GM18867 (cell line): ENCODE results near the gene SUCLG2.
"Not testable (repeated sequence)": the region's sequence is repeated elsewhere in the genome, so short reads cannot be mapped to it uniquely, and the experiment has no call there.

ENCODE experiments used
- ATAC-seq: cut with Tn5 transposase; IDR thresholded peaks from one replicate; pipeline ENCODE4 v1.9.1; 2021; ENCODE audit warnings: mild to moderate bottlenecking, moderate library complexity; ENCODE audit not compliant: unreplicated experiment

Gene SUCLG2

DNA sequence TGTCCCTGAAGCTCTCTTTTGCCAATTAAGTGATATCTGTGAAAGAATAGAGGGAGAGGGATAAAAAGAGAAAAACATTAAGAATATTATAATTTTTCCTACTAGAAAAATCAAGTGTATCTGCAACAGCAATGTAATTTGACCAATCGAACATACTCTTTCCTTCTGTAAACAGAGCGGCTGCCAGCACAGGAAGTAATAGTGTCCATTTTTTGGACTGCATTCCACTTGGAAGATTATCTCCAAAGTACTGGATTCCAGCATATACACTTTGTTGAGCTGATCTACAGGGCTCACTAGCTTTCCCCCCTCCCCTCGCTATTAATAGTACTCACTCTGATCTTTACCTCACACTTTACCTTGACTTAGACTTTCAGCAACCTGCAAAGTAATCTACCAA, 90.4 kb downstream of the SUCLG2 start:
- no peak for ATAC-seq

- ATAC-seq: no peak
These were observed 92.6 kb downstream of the SUCLG2 start for GRCh38 chr3:67561667-67562394.

DNA sequence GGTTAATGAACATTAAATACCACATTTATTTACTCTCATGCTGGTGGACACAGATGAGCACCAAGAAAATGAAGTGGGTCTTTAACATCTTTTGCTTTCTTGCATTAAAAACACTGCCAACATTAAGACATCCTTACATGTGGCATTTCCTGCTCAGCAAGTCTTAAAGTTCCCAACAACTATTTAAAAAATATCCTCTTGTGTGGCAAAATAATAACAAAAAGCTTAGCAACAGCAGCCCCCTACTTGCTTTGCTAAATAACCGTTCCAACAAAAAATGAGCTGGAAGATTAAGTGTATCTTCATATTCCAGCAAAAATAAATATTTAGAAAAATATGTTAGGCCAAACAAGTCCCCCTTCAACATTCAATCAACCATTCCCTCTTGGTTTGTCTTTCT, 93.1 kb downstream of the SUCLG2 start:
- ATAC-seq: no peak

GRCh38 chr3:67559029-67559605, 95.3 kb downstream of the SUCLG2 start:
- no peak for ATAC-seq

GRCh38 chr3:67558426-67558825, 96.0 kb downstream of the SUCLG2 start:
- no peak for ATAC-seq

- no peak for ATAC-seq
These were observed 96.5 kb downstream of the SUCLG2 start for GRCh38 chr3:67557848-67558355.

DNA sequence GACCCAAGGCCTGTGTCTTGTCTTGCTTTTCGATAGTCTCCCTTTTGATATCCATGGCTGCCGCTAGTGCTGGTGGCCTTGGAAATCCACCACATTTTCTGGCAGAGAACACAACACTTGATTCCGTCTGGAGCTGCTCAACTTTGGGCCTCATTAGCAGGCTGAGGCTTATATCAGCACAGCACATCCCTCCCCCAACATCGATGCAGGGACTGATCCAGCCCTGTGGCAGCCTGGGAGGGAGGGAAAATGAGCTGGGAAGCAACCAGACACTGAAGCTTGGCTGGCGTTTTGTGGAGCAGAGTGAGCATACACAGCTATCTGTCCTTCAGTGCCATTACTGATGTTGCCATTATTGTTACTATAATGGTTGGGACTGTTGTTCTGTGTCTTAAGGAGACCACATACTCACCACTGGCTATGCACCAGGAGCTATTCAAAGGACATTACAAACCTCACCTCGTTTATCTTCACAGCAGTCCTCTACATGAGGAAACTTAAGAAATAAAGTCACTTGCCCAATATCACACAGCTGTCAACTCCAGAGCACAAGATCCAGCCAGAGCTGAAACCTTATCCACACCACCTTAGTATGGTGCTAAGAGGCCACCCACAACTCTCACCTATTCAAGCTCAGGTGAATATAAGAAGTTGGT, 102.9 kb downstream of the SUCLG2 start:
- ATAC-seq: no peak

DNA sequence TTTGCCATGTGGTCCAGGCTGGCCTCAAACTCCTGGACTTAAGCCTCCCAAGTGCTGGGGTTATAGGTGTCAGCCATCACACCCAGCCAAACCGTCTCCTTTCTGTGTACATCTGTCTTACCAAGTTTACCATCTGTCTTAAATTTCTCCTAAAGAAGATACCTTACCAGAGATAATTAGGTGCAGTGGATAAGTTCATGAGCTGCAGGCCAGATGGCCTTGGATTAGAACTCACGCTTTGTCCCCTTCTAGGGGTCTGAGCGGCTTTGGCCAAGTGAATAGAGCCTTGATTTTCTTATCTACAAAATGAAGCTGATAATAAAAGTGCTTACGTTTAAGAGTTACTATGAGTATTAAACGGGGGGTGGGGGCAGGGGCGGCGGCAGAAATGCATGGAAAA, 103.9 kb downstream of the SUCLG2 start:
- ATAC-seq: no peak

- not testable (repeated sequence) for ATAC-seq
These were observed 111.7 kb downstream of the SUCLG2 start for GRCh38 chr3:67542502-67543250.

DNA sequence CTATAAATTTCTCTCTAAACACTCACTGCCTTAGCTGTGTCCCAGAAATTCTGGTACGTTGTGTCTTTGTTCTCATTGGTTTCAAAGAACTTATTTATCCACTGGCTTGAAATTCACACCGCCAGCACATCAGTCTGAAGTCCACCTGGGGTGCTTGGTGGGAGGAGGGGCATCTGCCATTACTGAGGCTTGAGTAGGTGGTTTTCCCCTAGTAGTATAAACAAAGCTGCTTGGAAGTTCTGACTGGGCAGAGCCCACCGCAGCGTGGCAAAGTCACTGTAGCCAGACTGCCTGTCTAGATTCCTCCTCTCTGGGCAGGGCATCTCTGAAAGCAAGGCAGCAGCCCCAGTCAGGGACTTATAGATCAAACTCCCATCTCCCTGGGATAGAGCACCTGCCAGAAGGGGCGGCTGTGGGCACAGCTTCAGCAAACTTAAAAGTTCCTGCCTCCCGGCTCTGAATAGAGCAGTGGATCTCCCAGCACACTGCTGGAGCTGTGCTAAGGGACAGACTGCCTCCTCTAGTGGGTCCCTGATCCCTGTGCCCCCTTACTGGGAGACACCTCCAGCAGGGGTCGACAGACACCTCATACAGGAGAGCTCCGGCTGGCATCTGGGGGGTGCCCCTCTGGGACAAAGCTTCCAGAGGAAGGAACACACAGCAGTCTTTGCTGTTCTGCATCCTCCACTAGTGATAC, 114.1 kb downstream of the SUCLG2 start:
- no peak for ATAC-seq

DNA sequence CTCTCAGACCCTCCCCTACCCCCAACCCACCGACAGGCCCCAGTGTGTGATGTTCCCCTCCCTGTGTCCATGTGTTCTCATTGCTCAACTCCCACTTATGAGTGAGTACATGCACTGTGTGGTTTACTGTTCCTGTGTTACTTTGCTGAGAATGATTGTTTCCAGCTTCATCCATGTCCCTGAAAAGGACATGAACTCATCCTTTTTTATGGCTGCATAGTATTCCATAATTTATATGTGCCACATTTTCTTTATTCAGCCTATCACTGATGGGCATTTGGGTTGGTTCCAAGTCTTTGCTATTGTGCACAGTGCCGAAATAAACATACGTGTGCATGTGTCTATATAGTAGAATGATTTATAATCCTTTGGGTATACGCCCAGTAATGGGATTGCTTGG, 117.2 kb downstream of the SUCLG2 start:
- not testable (repeated sequence) for ATAC-seq

DNA sequence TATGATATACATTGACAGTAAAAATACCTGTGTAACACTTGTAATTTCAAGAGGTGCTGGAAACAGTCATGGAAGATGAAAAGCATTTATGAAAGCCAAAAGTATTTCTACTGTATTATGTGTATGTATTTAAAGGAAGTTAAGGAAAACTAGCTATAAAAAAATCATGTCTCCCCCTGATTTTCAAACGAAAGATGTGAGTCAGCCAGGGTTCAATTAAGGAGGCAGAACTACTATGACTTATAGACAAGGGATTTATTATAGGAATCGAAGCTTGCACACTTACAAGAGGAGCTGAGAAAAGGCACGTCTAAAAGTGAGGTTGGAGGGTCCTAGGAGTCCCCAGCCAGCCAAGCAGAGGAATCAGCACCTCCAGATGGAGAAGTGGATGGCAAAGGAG, 119.4 kb downstream of the SUCLG2 start:
- no peak for ATAC-seq

GRCh38 chr3:67534594-67534993, 119.8 kb downstream of the SUCLG2 start:
- ATAC-seq: no peak

DNA sequence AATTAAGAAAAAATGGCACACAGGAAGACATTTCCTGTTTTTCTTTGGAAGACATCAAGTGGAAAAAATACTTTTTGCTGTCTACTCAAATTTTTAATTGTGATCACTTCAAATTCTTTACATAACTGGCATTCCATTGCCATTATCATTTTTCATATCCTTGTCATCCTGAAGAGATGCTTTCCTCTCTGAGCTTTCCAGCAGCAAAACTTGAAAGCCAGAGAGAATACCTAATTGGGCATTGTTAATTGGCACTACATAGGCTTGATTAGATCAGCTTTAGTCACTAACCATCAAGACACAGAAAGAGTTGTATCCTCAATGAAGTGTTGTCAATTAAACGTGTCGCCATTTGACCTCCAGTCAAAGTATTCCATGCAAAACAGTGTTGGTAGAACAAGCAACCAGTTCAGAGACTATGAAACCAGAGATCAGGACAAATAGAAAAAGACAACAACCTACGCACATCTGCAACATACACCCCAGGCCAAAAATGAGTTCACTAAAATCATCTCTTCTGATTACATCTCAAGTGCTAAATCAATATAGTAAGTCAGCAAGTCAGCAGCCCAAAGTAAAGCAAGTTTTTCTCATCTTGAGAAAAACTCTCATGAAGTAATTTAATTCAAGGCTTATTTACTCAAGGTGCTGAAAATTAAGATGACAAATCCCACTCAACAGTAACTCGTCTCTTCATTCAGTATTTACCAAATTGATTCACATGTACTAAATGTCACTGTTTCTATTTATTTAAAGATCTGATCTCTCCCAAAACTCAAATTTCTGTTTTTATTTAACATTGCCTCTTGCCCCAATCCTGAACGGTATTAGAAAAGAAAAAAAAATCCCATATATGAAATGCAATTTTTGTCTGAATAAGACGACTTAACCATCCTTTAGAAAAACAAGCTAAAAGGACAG, 123.0 kb downstream of the SUCLG2 start:
- ATAC-seq: no peak

- no peak for ATAC-seq
These were observed 124.5 kb downstream of the SUCLG2 start for GRCh38 chr3:67529915-67530314.

DNA sequence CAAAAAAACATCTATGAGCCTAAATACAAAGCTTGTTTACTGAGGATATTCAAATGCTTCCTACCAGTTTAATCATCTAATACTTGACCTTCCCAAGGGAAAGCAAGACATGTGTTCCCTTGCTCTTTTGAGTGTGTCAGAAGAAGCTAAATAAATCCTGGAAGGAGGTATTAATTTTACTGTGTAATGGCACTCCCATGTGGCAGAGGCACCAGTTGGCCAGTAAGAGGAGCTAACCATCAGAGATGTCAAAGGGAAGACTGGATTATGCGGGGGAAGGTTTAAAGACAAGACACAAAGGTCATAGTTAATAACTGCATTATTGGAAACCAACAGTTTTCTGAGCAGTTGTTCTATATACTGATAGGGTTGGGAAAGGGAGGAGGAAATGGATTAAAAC, 125.1 kb downstream of the SUCLG2 start:
- no peak for ATAC-seq

DNA sequence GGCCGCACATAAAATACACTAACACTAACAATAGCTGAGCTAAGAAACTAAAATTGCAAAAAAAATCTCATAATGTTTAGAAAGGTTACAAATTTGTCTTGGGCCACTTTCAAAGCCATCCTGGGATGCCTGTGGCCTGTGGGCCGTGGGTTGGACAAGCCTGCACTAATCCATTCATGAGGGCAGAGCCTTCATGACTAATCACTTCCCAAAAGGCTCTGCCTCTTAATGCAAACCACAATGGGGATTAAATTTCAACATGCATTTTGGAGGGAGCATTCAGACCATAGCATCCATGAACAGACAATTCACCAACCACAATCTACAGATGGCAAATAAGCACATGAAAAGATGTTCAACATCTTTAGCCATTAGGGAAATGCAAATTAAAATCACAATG, 128.2 kb downstream of the SUCLG2 start:
- no peak for ATAC-seq

GRCh38 chr3:67524046-67524445, 130.4 kb downstream of the SUCLG2 start:
- no peak for ATAC-seq

DNA sequence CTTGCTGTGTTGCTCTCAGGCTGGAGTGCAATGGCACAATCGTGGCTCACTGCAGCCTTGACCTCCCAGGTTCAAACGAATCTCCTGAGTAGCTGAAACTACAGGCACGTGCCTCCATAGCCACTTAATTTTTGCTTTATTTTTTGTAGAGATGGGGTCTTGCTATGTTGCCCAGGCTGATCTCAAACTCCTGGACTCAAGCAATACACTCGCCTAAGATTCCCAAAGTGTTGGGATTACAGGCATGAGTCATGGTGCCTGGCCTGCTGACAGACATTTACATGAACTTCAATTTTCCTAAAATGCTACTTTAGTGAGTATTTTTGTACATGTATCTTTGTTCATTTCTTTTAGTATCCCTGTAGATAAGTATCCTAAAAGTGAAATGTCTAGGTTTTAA, 132.3 kb downstream of the SUCLG2 start:
- no peak for ATAC-seq
